ENCODE results near the gene AMY1C.
"Not testable (repeated sequence)": the region's sequence is repeated elsewhere in the genome, so short reads cannot be mapped to it uniquely, and the experiment has no call there.

AMY1C gene

GRCh38 chr1:103749598-103749997, at the start of gene AMY1C:
Gene AMY1C, plus strand, starts transcription at chr1:103749898. Its CDS starts 572 bp downstream, at chr1:103750470.
- DNase-seq (ENCODE audit: low read depth in 2 of 2, low spot score in 1 of 2), result not testable (repeated sequence)

DNA sequence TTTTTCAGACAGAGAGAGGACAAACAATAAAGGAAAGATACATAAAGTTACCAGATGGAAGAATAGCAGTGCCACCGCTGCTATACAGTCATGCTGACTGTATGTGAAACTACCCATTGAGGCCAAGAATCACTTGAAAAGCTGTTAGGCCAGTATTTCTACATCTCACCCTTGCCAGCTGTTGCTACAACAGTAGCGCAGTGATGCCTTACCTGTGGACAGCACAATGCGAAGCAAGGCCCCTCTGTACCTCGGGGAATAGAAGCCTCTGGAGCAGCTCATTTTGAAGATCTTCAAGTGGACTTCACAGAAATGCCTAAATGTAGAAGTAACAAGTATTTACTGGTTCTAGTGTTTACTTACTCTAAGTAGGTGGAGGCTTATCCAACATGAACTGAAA, 49.0 kb upstream of the AMY1C start:
- not testable (repeated sequence) for DNase-seq (ENCODE audit: low read depth in 2 of 2, low spot score in 1 of 2)

- not testable (repeated sequence) for DNase-seq (ENCODE audit: low read depth in 2 of 2, low spot score in 1 of 2)
Observed at GRCh38 chr1:103701256-103701655, 48.4 kb upstream of the AMY1C start.

- not testable (repeated sequence) for DNase-seq (ENCODE audit: low read depth in 2 of 2, low spot score in 1 of 2)
Observed at GRCh38 chr1:103707670-103708069, 42.0 kb upstream of the AMY1C start.

- DNase-seq (ENCODE audit: low read depth in 2 of 2, low spot score in 1 of 2), result not testable (repeated sequence)
Observed at GRCh38 chr1:103710381-103710780, 39.3 kb upstream of the AMY1C start.

- not testable (repeated sequence) for DNase-seq (ENCODE audit: low read depth in 2 of 2, low spot score in 1 of 2)
Observed at GRCh38 chr1:103717404-103717803, 32.3 kb upstream of the AMY1C start.

DNA sequence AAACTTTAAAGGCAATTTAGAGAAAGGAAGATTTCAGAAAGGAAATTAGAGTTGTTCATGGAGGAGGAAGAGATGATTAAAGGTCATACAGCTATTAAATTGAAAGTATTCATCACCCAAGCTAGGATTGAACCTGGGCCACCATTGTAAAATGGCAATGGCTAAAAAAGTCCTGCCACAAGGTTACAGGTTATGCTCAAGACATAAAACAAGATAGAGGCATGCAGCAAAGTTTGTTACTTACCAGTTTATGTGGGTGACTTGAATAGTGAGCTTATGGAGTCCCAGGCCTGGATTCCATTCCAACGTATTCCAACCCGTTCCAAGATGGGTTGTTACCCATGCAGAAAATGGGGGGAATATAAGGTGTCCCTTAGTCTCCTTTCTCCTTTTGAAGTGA, 28.2 kb upstream of the AMY1C start:
- not testable (repeated sequence) for DNase-seq (ENCODE audit: low read depth in 2 of 2, low spot score in 1 of 2)

- DNase-seq (ENCODE audit: low read depth in 2 of 2, low spot score in 1 of 2), result not testable (repeated sequence)
Observed at GRCh38 chr1:103735334-103735733, 14.4 kb upstream of the AMY1C start.

DNA sequence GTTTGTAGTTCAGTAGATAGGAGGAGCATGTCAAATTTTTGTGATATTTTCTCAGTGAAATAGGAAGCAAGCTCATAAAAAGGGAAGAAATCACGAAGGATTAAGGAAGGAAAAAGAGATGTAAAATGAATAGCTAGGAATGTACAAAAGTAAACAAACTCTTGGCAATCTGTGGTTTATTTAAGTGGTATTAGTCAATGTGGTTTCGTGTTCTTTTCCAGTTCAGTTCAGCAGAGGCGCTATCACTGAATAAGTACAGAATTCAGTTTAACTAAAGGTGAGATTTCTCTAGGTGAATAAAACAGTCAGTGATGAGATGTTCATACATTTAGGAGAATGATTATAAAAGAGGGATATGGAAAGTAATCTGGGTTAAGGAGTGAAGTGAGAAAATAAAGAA, 11.7 kb upstream of the AMY1C start:
- DNase-seq (ENCODE audit: low read depth in 2 of 2, low spot score in 1 of 2), result not testable (repeated sequence)

- DNase-seq (ENCODE audit: low read depth in 2 of 2, low spot score in 1 of 2), result not testable (repeated sequence)
Observed at GRCh38 chr1:103744449-103744848, 5.2 kb upstream of the AMY1C start.

- not testable (repeated sequence) for DNase-seq (ENCODE audit: low read depth in 2 of 2, low spot score in 1 of 2)
Observed at GRCh38 chr1:103745040-103745439, 4.7 kb upstream of the AMY1C start.

DNA sequence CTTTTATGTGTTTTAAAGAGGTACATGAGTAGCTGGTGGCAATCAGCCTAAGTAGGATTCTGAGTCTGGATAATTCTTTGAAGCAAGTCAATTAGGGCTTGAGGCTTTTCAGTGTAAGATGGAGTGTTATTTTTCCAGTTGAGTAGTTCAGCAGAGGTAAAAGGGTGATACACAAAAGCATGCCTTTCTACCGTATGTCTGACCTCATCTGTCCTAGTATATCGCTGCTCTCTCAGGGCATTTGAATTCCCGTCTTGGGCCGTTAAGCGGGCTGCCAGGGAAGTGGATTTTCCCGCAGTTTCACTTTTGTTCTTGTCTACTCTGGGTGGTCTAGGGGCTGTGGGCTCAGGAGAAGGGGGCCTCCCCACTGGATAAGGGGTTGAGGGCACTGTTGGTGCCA, 1.4 kb upstream of the AMY1C start:
- DNase-seq (ENCODE audit: low read depth in 2 of 2, low spot score in 1 of 2), result not testable (repeated sequence)

GRCh38 chr1:103761896-103762295, 12.2 kb downstream of the AMY1C start:
- DNase-seq (ENCODE audit: low read depth in 2 of 2, low spot score in 1 of 2), result no peak

GRCh38 chr1:103779932-103780331, 30.2 kb downstream of the AMY1C start:
- DNase-seq (ENCODE audit: low read depth in 2 of 2, low spot score in 1 of 2), result no peak

DNA sequence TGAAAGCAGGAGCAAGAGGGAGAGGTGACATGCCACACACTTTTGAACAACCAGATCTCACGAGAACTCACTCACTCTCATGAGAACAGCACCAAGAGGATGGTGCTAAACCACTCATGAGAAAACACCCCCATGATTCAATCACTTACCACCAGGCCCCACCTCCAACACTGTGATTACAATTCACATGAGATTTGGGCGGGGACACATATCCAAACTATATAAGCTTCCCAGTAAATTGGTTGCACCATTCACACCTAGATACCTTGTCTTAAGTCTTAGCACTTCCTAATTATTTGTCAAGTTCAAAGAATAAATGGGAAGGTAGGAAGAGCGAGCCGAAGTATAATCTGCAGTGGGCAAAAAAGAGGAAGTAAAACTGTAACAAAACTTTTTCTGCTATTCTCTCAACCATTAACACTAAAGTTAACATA, 34.3 kb downstream of the AMY1C start:
- no peak for DNase-seq (ENCODE audit: low read depth in 2 of 2, low spot score in 1 of 2)

- no peak for DNase-seq (ENCODE audit: low read depth in 2 of 2, low spot score in 1 of 2)
Observed at GRCh38 chr1:103788377-103788776, 38.7 kb downstream of the AMY1C start.

- no peak for DNase-seq (ENCODE audit: low read depth in 2 of 2, low spot score in 1 of 2)
Observed at GRCh38 chr1:103790172-103790571, 40.5 kb downstream of the AMY1C start.
